Thyroid gland (tissue), 4 donors: Measurements from ENCODE around the gene CRIP1.

ENCODE experiments used
- POLR2A ChIP-seq, 2 donors: fragments of 450-650 bp; IDR thresholded peaks; one replicate each; pipeline ENCODE4 v1.6.1; 2017; ENCODE audit warnings: antibody characterized with exemption in 2 of 2, mild to moderate bottlenecking in 2 of 2, moderate library complexity in 1 of 2
- TF ChIP-seq, protein P1 (sequence below), 6 experiments: fragments of 200-600 bp in 3 of 6; fragments of 450-650 bp in 3 of 6; sonication (generic) in 3 of 6; IDR thresholded peaks; one replicate each; pipeline ENCODE4 v1.5.1; 2016 to 2019; ENCODE audit warnings: antibody characterized with exemption in 6 of 6, mild to moderate bottlenecking in 2 of 6, inconsistent platforms in 1 of 6, moderate library complexity in 1 of 6

- TF ChIP-seq, protein P1, sequence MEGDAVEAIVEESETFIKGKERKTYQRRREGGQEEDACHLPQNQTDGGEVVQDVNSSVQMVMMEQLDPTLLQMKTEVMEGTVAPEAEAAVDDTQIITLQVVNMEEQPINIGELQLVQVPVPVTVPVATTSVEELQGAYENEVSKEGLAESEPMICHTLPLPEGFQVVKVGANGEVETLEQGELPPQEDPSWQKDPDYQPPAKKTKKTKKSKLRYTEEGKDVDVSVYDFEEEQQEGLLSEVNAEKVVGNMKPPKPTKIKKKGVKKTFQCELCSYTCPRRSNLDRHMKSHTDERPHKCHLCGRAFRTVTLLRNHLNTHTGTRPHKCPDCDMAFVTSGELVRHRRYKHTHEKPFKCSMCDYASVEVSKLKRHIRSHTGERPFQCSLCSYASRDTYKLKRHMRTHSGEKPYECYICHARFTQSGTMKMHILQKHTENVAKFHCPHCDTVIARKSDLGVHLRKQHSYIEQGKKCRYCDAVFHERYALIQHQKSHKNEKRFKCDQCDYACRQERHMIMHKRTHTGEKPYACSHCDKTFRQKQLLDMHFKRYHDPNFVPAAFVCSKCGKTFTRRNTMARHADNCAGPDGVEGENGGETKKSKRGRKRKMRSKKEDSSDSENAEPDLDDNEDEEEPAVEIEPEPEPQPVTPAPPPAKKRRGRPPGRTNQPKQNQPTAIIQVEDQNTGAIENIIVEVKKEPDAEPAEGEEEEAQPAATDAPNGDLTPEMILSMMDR (IDR thresholded peaks at IDR 0.05), result no peak
- no peak for TF ChIP-seq POLR2A (IDR thresholded peaks at IDR 0.05)
Measured at GRCh38 chr14:105519946-105520698, 33.4 kb downstream of the CRIP1 start.
